Esophagus squamous epithelium (tissue), 5 donors: ENCODE data around the gene STARD7. TPM values are rescaled to one million over a fixed set of nuclear protein-coding genes. Genes with fewer than 3 reads are reported as not detected.

Experiments
- DNase-seq: peaks from one replicate; lab custom pipeline; 2025; lab: John Stamatoyannopoulos, UW
- H3K27ac ChIP-seq, 4 donors: fragments of 200-600 bp; sonication (generic); one replicate each; pipeline ENCODE4 v1.5.1; 2016 to 2019; ENCODE audit warnings: mild to moderate bottlenecking in 1 of 4
- H3K27me3 ChIP-seq, 4 donors: fragments of 200-600 bp; sonication (generic); 1 replicate in 3 of 4; 2 replicates in 1 of 4; pipeline versions ENCODE4 v1.5.1 to v1.6.0; 2017 to 2021; ENCODE audit warnings: antibody characterized with exemption in 1 of 4
- H3K36me3 ChIP-seq, 3 donors: fragments of 200-600 bp; sonication (generic); one replicate each; pipeline ENCODE4 v1.5.1; 2016 to 2019
- H3K4me1 ChIP-seq, 3 donors: fragments of 200-600 bp; sonication (generic); one replicate each; pipeline ENCODE4 v1.5.1; 2017 to 2019
- H3K4me3 ChIP-seq, 4 donors: fragments of 200-600 bp; sonication (generic); 1 replicate in 3 of 4; 2 replicates in 1 of 4; pipeline ENCODE4 v1.5.1; 2016 to 2019; ENCODE audit warnings: mild to moderate bottlenecking in 2 of 4, moderate library complexity in 1 of 4
- H3K9me3 ChIP-seq, 3 donors: fragments of 200-600 bp; sonication (generic); one replicate each; pipeline ENCODE4 v1.5.1; 2016 to 2019
- POLR2A ChIP-seq, 4 donors: fragments of 450-650 bp; IDR thresholded peaks; one replicate each; pipeline ENCODE4 v1.6.1; 2017; ENCODE audit warnings: antibody characterized with exemption in 4 of 4, mild to moderate bottlenecking in 4 of 4, moderate library complexity in 3 of 4
- WGBS, 2 donors: methylation state at CpG; one replicate each; pipeline ENCODE4 v1.1.5; 2018; 5-methylcytosine and 5-hydroxymethylcytosine counted together
- intact Hi-C: fragments of 100-400 bp; cut with DNase I; formaldehyde crosslinking; loops from one replicate; pipeline ENCODE4 v1.15.0; 2022
- total RNA-seq, 4 donors: library from RNA; depleted of rRNA; stranded (reverse); fragments of >200 nt; gene quantifications; one replicate each; pipeline ENCODE4 v1.1.0, GENCODE V29; 2016
- TF ChIP-seq, protein P1 (sequence below), 6 experiments: fragments of 450-650 bp in 4 of 6; fragments of 200-600 bp in 2 of 6; sonication (generic) in 2 of 6; IDR thresholded peaks; one replicate each; pipeline ENCODE4 v1.5.1; 2016 to 2019; ENCODE audit warnings: antibody characterized with exemption in 6 of 6, mild to moderate bottlenecking in 4 of 6, moderate library complexity in 4 of 6
- donor health status: DM: yes; HTN: yes; CAD: no.

Gene STARD7
- total RNA-seq, 4 donors from 2014 or later = 84.2 to 137 (median 111) TPM

- DNase-seq = no peak
- intact Hi-C loops = no loop called here
- Histone ChIP-seq H3K27ac (no peak overlapping the region), H3K36me3 (peaks cover 8 to 16% (median 8%) of the 10 kb centered on the region in 3 donors), H3K4me1 (peaks cover 19 to 61% (median 32%) of the 10 kb centered on the region in 3 donors), H3K27me3 (no peaks in the 10 kb centered on the region), H3K4me3 (no peak overlapping the region), H3K9me3 (no peaks in the 10 kb centered on the region)
- TF ChIP-seq, protein P1, sequence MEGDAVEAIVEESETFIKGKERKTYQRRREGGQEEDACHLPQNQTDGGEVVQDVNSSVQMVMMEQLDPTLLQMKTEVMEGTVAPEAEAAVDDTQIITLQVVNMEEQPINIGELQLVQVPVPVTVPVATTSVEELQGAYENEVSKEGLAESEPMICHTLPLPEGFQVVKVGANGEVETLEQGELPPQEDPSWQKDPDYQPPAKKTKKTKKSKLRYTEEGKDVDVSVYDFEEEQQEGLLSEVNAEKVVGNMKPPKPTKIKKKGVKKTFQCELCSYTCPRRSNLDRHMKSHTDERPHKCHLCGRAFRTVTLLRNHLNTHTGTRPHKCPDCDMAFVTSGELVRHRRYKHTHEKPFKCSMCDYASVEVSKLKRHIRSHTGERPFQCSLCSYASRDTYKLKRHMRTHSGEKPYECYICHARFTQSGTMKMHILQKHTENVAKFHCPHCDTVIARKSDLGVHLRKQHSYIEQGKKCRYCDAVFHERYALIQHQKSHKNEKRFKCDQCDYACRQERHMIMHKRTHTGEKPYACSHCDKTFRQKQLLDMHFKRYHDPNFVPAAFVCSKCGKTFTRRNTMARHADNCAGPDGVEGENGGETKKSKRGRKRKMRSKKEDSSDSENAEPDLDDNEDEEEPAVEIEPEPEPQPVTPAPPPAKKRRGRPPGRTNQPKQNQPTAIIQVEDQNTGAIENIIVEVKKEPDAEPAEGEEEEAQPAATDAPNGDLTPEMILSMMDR (IDR thresholded peaks at IDR 0.05) = no peak
- no peak for TF ChIP-seq POLR2A (IDR thresholded peaks at IDR 0.05)
- 89 to 95% methylated on average over 2 of the region's 2 CpGs for WGBS, 2 donors
These were observed 9.7 kb downstream of the STARD7 start for GRCh38 chr2:96198921-96199320.

- 48 to 56% methylated on average over 5 of the region's 5 CpGs for WGBS, 2 donors
- H3K27ac ChIP-seq = no peak overlapping the region
- DNase-seq = no peak
- intact Hi-C loops = no loop called here
- H3K4me3 ChIP-seq = no peak overlapping the region
- no peaks in the 10 kb centered on the region for H3K27me3 ChIP-seq
- TF ChIP-seq POLR2A (IDR thresholded peaks at IDR 0.05) = no peak
- H3K9me3 ChIP-seq = no peaks in the 10 kb centered on the region
- peaks cover 8 to 49% (median 20%) of the 10 kb centered on the region in 3 donors for H3K4me1 ChIP-seq
- H3K36me3 ChIP-seq = peaks cover 14 to 28% (median 15%) of the 10 kb centered on the region in 3 donors
These were observed 10.9 kb downstream of the STARD7 start for GRCh38 chr2:96197546-96198255.

GRCh38 chr2:96195410-96196066, 13.1 kb downstream of the STARD7 start:
- no peak for TF ChIP-seq POLR2A (IDR thresholded peaks at IDR 0.05)
- TF ChIP-seq, protein P1 (IDR thresholded peaks at IDR 0.05) = no peak
- 73 to 74% methylated on average over 10 of the region's 10 CpGs for WGBS, 2 donors
- H3K4me1 ChIP-seq = peaks cover 0 to 27% (median 2%) of the 10 kb centered on the region in 3 donors

DNA sequence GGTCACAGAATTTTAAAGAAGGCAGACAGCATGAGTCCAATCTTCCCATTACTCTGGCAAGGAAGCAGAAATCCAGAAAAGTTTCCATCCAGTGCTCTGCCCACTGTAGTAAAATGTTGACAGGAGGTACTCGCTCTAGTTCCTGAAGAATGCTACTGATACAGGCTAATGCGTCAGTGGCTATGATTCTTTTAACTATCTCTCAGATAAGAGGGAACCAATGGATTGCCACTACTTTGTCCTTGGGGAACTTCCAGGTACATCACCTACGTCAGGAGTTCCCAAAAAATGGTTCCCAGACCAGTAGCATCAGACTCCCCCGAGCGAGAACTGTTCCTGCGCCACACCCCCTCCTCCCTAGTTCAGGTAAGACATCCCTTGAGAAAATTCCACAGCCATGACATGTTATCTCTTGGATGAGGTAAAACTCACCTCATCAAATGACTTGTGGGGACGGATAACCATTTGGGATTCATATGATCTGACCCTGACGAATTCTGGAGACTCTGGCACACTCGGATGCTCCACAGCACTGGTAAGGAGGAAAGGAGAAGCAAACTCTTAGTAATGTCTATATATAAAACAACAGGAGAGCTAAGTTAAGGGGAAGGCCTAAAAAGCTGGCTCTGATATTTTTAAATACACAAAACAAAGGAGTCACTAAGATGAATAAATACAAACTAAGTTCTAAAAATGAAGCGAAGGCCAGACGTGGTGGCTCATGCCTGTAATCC, 16.5 kb downstream of the STARD7 start:
- H3K9me3 ChIP-seq = no peaks in the 10 kb centered on the region
- 89 to 97% methylated on average over 10 to 11 of the region's 11 CpGs for WGBS, 2 donors
- intact Hi-C loops = no loop called here
- H3K4me1 ChIP-seq = no peaks in the 10 kb centered on the region
- H3K36me3 ChIP-seq = peaks cover 37 to 84% (median 60%) of the 10 kb centered on the region in 3 donors
- no peak overlapping the region for H3K27ac ChIP-seq
- H3K27me3 ChIP-seq = no peaks in the 10 kb centered on the region
- H3K4me3 ChIP-seq = no peak overlapping the region
- no peak for DNase-seq
- no peak for TF ChIP-seq POLR2A (IDR thresholded peaks at IDR 0.05)
- TF ChIP-seq, protein P1 (IDR thresholded peaks at IDR 0.05) = no peak

More at GRCh38 chr2:96195410-96196066, 13.1 kb downstream of the STARD7 start:
- no peak overlapping the region for H3K27ac ChIP-seq
- H3K4me3 ChIP-seq = no peak overlapping the region
- DNase-seq = no peak
- H3K27me3 ChIP-seq = no peaks in the 10 kb centered on the region
- no peaks in the 10 kb centered on the region for H3K9me3 ChIP-seq
- H3K36me3 ChIP-seq = peaks cover 35 to 50% (median 36%) of the 10 kb centered on the region in 3 donors
- intact Hi-C loops = no loop called here

DNA sequence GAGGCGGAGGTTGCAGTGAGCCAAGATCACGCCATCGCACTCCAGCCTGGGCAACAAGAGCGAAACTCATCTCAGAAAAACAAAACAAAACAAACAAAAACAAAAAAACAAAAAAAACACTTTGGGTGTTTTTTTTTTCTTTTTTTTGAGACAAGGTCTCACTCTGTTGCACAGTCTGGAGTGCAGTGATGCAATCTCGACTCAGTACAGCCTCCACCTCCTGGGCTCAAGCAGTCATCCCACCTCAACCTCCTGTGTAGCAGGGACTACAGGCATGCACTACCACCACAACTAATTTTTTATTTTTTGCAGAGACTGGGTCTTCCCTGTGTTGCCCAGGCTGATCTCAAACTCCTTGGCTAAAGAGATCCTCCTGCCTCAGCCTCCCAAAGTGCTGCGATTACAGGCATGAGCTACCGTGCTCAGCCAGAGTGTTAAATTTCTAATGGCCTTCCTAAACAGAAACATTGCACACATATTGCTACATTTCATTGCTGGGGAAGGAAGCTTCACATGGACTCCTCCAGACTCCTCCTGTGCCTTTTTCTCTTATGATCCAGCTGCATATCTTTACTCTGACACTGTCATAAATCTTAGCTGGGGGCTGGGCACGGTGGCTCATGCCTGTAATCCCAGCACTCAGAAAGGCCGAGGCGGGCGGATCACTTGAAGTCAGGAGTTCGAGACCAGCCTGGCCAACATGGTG, 19.7 kb downstream of the STARD7 start:
- Histone ChIP-seq H3K36me3 (peaks cover 36 to 100% (median 70%) of the 10 kb centered on the region in 3 donors), H3K4me3 (no peak overlapping the region), H3K27ac (no peak overlapping the region), H3K9me3 (no peaks in the 10 kb centered on the region), H3K4me1 (peaks cover 0 to 11% (median 0%) of the 10 kb centered on the region in 3 donors), H3K27me3 (no peaks in the 10 kb centered on the region)
- TF ChIP-seq, protein P1 (IDR thresholded peaks at IDR 0.05) = no peak
- no peak for TF ChIP-seq POLR2A (IDR thresholded peaks at IDR 0.05)
- no peak for DNase-seq
- intact Hi-C loops = no loop called here
- 89 to 91% methylated on average over 9 to 12 of the region's 12 CpGs for WGBS, 2 donors
